CD4-positive, alpha-beta T cell (primary cell): ENCODE data around the gene ANKRD28. TPM values are rescaled to one million over a fixed set of nuclear protein-coding genes. Genes with fewer than 3 reads are reported as not detected.
A peak's percentile ranks its signal among the peaks of the same experiment; 100 is the strongest.

Source experiments
- ATAC-seq: fragments of 200-7000 bp; cut with Tn5 transposase; one replicate; pipeline ENCODE4 v1.10.0; 2022; ENCODE audit warnings: mild to moderate bottlenecking; ENCODE audit not compliant: poor library complexity
- CTCF ChIA-PET: fragments of 350-600 bp; sonication (Branson Sonifier 250); formaldehyde crosslinking; loops from one replicate; lab custom pipeline; 2021; ENCODE audit warnings: antibody characterized with exemption, inconsistent platforms; lab: Charles Lee
- POLR2A ChIA-PET: fragments of 350-600 bp; sonication (Branson Sonifier 250); formaldehyde crosslinking; loops from one replicate; lab custom pipeline; 2021; ENCODE audit warnings: antibody characterized with exemption, inconsistent platforms; lab: Charles Lee
- DNase-seq, 14 experiments: peaks; one replicate each; pipeline ENCODE4 v3.0.0-alpha.2; 2013 to 2020; ENCODE audit warnings: mixed read lengths in 2 of 14
- H3K27ac ChIP-seq, 2 donors: one replicate each; pipeline versions ENCODE4 v1.5.1 to v1.7.0; 2013; ENCODE audit warnings: low read length in 2 of 2, low read depth in 1 of 2, mild to moderate bottlenecking in 1 of 2
- H3K27me3 ChIP-seq, 2 experiments: 1 replicate in 1 of 2; 2 replicates in 1 of 2; pipeline versions ENCODE4 v1.6.1 to v1.7.0; 2013; ENCODE audit warnings: low read length in 2 of 2, control low read depth in 1 of 2, mild to moderate bottlenecking in 1 of 2, moderate library complexity in 1 of 2; ENCODE audit not compliant: insufficient read depth in 2 of 2, control insufficient read depth in 1 of 2
- H3K36me3 ChIP-seq: one replicate; pipeline ENCODE4 v1.6.1; 2013; ENCODE audit warnings: low read length, control low read depth; ENCODE audit not compliant: insufficient read depth
- H3K4me1 ChIP-seq: one replicate; pipeline ENCODE4 v1.6.1; 2013; ENCODE audit warnings: low read length, control low read depth; ENCODE audit not compliant: insufficient read depth
- H3K4me3 ChIP-seq: one replicate; pipeline ENCODE4 v1.5.1; 2013; ENCODE audit warnings: mild to moderate bottlenecking, low read length, moderate library complexity
- H3K9me3 ChIP-seq, 2 experiments: 1 replicate in 1 of 2; 2 replicates in 1 of 2; pipeline versions ENCODE4 v1.6.1 to v1.7.0; 2013; ENCODE audit warnings: low read length in 2 of 2, mild to moderate bottlenecking in 2 of 2, control low read depth in 1 of 2, moderate library complexity in 1 of 2; ENCODE audit not compliant: control insufficient read depth in 1 of 2, insufficient read depth in 1 of 2
- H3K27ac Mint-ChIP-seq: one replicate; pipeline ENCODE4 v1.8.0; 2020; ENCODE audit warnings: mixed read lengths
- H3K27me3 Mint-ChIP-seq: one replicate; pipeline ENCODE4 v1.8.0; 2021; ENCODE audit warnings: mixed read lengths
- H3K36me3 Mint-ChIP-seq: one replicate; pipeline ENCODE4 v1.8.0; 2021; ENCODE audit warnings: low read depth, mixed read lengths
- H3K4me1 Mint-ChIP-seq: one replicate; pipeline ENCODE4 v1.8.0; 2021; ENCODE audit warnings: low read depth, mixed read lengths
- H3K4me3 Mint-ChIP-seq: one replicate; pipeline ENCODE4 v1.8.0; 2020; ENCODE audit warnings: mild to moderate bottlenecking, mixed read lengths
- H3K9me3 Mint-ChIP-seq: one replicate; pipeline ENCODE4 v1.8.0; 2020; ENCODE audit warnings: mixed read lengths
- CTCF ChIP-seq: fragments of 200-600 bp; IDR thresholded peaks from one replicate; pipeline ENCODE4 v1.8.0; 2022; ENCODE audit warnings: antibody characterized with exemption, mild to moderate bottlenecking
- intact Hi-C, 2 experiments: fragments of 100-400 bp; cut with DNase I in 1 of 2; cut with micrococcal nuclease in 1 of 2; formaldehyde crosslinking; loops; one replicate each; pipeline versions ENCODE4 v1.15.1 to v1.9.0; 2023 to 2025; cut with DNase I, micrococcal nuclease
- total RNA-seq, 174 experiments: library from RNA in 2 of 174; stranded (reverse) in 2 of 174; gene quantifications; one replicate each; pipeline ENCODE4 v1.2.3 and lab custom pipeline; 2021 to 2026

Gene ANKRD28
- total RNA-seq, 2 experiments from 2014 or later, result 36.6 to 43.1 TPM

GRCh38 chr3:15651396-15651795 lies 146.4 kb downstream of the ANKRD28 start:
- H3K27me3 Mint-ChIP-seq, result no peaks in the 10 kb centered on the region
- ChIA-PET CTCF (no interaction called here), POLR2A (no interaction called here)
- H3K27ac Mint-ChIP-seq, result no peak overlapping the region
- peaks cover 4% of the 10 kb centered on the region for H3K9me3 Mint-ChIP-seq
- H3K4me3 Mint-ChIP-seq, result no peak overlapping the region
- Histone ChIP-seq H3K27me3 (no peaks in the 10 kb centered on the region), H3K4me3 (no peak overlapping the region), H3K4me1 (peaks cover 30% of the 10 kb centered on the region), H3K27ac (no peak overlapping the region), H3K9me3 (peaks cover 16% of the 10 kb centered on the region in 2 experiments), H3K36me3 (no peaks in the 10 kb centered on the region)
- H3K4me1 Mint-ChIP-seq, result peaks cover 47% of the 10 kb centered on the region
- no peak for TF ChIP-seq CTCF
- no peak for DNase-seq
- peaks cover 19% of the 10 kb centered on the region for H3K36me3 Mint-ChIP-seq
- intact Hi-C loops, result no loop called here
- no peak for ATAC-seq

GRCh38 chr3:15649858-15650257 lies 147.9 kb downstream of the ANKRD28 start:
- Mint-ChIP-seq H3K4me3 (no peak overlapping the region), H3K27ac (no peak overlapping the region), H3K9me3 (no peaks in the 10 kb centered on the region), H3K4me1 (peaks cover 56% of the 10 kb centered on the region), H3K36me3 (peaks cover 18% of the 10 kb centered on the region), H3K27me3 (no peaks in the 10 kb centered on the region)
- no peak for TF ChIP-seq CTCF
- ChIA-PET POLR2A (interaction anchor here (1.0 kb wide), 1 partner anchor 34 kb away, joined by 3 read pairs; no protein-coding TSS in a partner anchor), CTCF (interaction anchor here (0.9 kb wide), 1 partner anchor 8 kb away, joined by 3 read pairs; no protein-coding TSS in a partner anchor)
- no peak overlapping the region for H3K4me3 ChIP-seq
- no peak for DNase-seq
- no peaks in the 10 kb centered on the region for H3K27me3 ChIP-seq
- peaks cover 1 to 2% of the 10 kb centered on the region in 2 experiments for H3K9me3 ChIP-seq
- H3K4me1 ChIP-seq, result peaks cover 45% of the 10 kb centered on the region
- H3K36me3 ChIP-seq, result no peaks in the 10 kb centered on the region
- intact Hi-C loops, result no loop called here
- ATAC-seq, result no peak
- H3K27ac ChIP-seq, result no peak overlapping the region

GRCh38 chr3:15649341-15649740 lies 148.4 kb downstream of the ANKRD28 start:
- no peak overlapping the region for H3K4me3 ChIP-seq
- no peak for TF ChIP-seq CTCF
- no peaks in the 10 kb centered on the region for H3K9me3 Mint-ChIP-seq
- H3K4me1 Mint-ChIP-seq, result peaks cover 56% of the 10 kb centered on the region
- no peak for ATAC-seq
- no peaks in the 10 kb centered on the region for H3K27me3 Mint-ChIP-seq
- H3K27me3 ChIP-seq, result no peaks in the 10 kb centered on the region
- H3K9me3 ChIP-seq, result no peaks in the 10 kb centered on the region
- no peaks in the 10 kb centered on the region for H3K36me3 ChIP-seq
- H3K4me3 Mint-ChIP-seq, result peak overlapping the region; percentile 21
- POLR2A ChIA-PET, result interaction anchor here (0.5 to 2.4 kb wide), 2 partner anchors 18 to 123 kb away, joined by 3 to 8 read pairs; no protein-coding TSS in a partner anchor
- peaks cover 49% of the 10 kb centered on the region for H3K4me1 ChIP-seq
- intact Hi-C loops, result no loop called here
- no peak overlapping the region for H3K27ac ChIP-seq
- CTCF ChIA-PET, result interaction anchor here (0.9 kb wide), 1 partner anchor 8 kb away, joined by 3 read pairs; no protein-coding TSS in a partner anchor
- no peak for DNase-seq
- H3K36me3 Mint-ChIP-seq, result peaks cover 22% of the 10 kb centered on the region
- H3K27ac Mint-ChIP-seq, result no peak overlapping the region
